ENCODE data around the gene AFDN.

DNA sequence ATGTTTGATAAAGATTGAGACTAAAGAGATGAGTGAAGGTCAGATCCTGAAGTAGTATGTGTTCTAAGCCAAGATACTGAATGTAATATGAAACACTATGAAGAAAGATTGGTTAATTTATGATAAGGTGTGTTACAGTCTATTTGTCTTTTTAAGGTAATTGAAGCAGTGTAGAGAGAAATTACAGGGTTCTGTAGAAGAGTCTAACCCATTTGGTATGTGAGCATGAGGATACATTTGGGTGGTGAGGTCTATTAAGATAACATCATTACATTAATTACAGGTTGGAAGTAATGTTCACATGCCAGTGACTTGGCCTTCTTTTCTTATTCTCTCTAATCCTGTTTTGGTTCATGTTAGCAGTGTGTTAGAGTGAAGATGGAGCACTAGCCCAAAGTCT is 61.4 kb downstream of the AFDN start:
- TF ChIP-seq, protein P1, sequence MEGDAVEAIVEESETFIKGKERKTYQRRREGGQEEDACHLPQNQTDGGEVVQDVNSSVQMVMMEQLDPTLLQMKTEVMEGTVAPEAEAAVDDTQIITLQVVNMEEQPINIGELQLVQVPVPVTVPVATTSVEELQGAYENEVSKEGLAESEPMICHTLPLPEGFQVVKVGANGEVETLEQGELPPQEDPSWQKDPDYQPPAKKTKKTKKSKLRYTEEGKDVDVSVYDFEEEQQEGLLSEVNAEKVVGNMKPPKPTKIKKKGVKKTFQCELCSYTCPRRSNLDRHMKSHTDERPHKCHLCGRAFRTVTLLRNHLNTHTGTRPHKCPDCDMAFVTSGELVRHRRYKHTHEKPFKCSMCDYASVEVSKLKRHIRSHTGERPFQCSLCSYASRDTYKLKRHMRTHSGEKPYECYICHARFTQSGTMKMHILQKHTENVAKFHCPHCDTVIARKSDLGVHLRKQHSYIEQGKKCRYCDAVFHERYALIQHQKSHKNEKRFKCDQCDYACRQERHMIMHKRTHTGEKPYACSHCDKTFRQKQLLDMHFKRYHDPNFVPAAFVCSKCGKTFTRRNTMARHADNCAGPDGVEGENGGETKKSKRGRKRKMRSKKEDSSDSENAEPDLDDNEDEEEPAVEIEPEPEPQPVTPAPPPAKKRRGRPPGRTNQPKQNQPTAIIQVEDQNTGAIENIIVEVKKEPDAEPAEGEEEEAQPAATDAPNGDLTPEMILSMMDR (IDR thresholded peaks at IDR 0.05; ENCODE audit: insufficient read depth, low read length, poor library complexity, severe bottlenecking) = no peak
- no peak for TF ChIP-seq EZH2phosphoT487 (conservative IDR thresholded peaks at IDR 0.05; ENCODE audit: low read length)

All from SU-DHL-6 (cell line).